ENCODE measurements around the gene PPP1R12B.

- TF ChIP-seq CTCF (IDR thresholded peaks at IDR 0.05) (no peak), POLR2A (IDR thresholded peaks at IDR 0.05) (no peak)
Measured at GRCh38 chr1:202589190-202589930, 240.9 kb downstream of the PPP1R12B start.
